ENCODE data around the gene NAXE.
A peak's percentile ranks its signal among the peaks of the same experiment; 100 is the strongest.
"Not testable (repeated sequence)": the region's sequence is repeated elsewhere in the genome, so short reads cannot be mapped to it uniquely, and the experiment has no call there.

The NAXE gene

GRCh38 chr1:156571261-156571852 lies 20.2 kb upstream of the NAXE start:
- DNase-seq (ENCODE audit: low read depth) = peak; percentile 87

- DNase-seq (ENCODE audit: low read depth) = peak; percentile 69
Observed at GRCh38 chr1:156571919-156572662, 19.5 kb upstream of the NAXE start, which contains the start of gene IQGAP3. Gene IQGAP3, minus strand, starts transcription at chr1:156572565. Its CDS starts 36 bp downstream, at chr1:156572529.

GRCh38 chr1:156572663-156573018 lies 18.9 kb upstream of the NAXE start:
- no peak for DNase-seq (ENCODE audit: low read depth)

- DNase-seq (ENCODE audit: low read depth) = no peak
Observed at GRCh38 chr1:156574039-156574633, 17.4 kb upstream of the NAXE start.

- DNase-seq (ENCODE audit: low read depth) = no peak
Observed at GRCh38 chr1:156577550-156577949, 14.0 kb upstream of the NAXE start.

- DNase-seq (ENCODE audit: low read depth) = no peak
Observed at GRCh38 chr1:156578055-156578454, 13.5 kb upstream of the NAXE start.

GRCh38 chr1:156579472-156579871 lies 12.1 kb upstream of the NAXE start, which contains the start of gene TTC24:
Gene TTC24, plus strand, starts transcription at chr1:156579723. Its CDS starts 1,642 bp downstream, at chr1:156581365.
- no peak for DNase-seq (ENCODE audit: low read depth)

- no peak for DNase-seq (ENCODE audit: low read depth)
Observed at GRCh38 chr1:156581661-156582387, 9.8 kb upstream of the NAXE start.

GRCh38 chr1:156582388-156583017 lies 9.1 kb upstream of the NAXE start:
- DNase-seq (ENCODE audit: low read depth) = no peak

GRCh38 chr1:156583821-156584622 lies 7.6 kb upstream of the NAXE start:
- peak; percentile 79 for DNase-seq (ENCODE audit: low read depth)

GRCh38 chr1:156584813-156585212 lies 6.8 kb upstream of the NAXE start:
- DNase-seq (ENCODE audit: low read depth) = no peak

GRCh38 chr1:156586323-156586722 lies 5.3 kb upstream of the NAXE start:
- DNase-seq (ENCODE audit: low read depth) = no peak

GRCh38 chr1:156586892-156587477 lies 4.6 kb upstream of the NAXE start:
- no peak for DNase-seq (ENCODE audit: low read depth)

- DNase-seq (ENCODE audit: low read depth) = not testable (repeated sequence)
Observed at GRCh38 chr1:156587927-156588326, 3.6 kb upstream of the NAXE start.

GRCh38 chr1:156589546-156589945 lies 2.0 kb upstream of the NAXE start:
- no peak for DNase-seq (ENCODE audit: low read depth)

- DNase-seq (ENCODE audit: low read depth) = no peak
Observed at GRCh38 chr1:156590326-156591180, 1.0 kb upstream of the NAXE start.

GRCh38 chr1:156591181-156591431 lies 470 bp upstream of the NAXE start:
- no peak for DNase-seq (ENCODE audit: low read depth)

- DNase-seq (ENCODE audit: low read depth) = no peak
Observed at GRCh38 chr1:156592158-156592909, 758 bp downstream of the NAXE start.

GRCh38 chr1:156592910-156593660 lies 1.5 kb downstream of the NAXE start:
- DNase-seq (ENCODE audit: low read depth) = no peak

Measured in fibroblast of the conjunctiva (primary cell).